HepG2 (cell line): ENCODE results near the gene SEZ6. TPM values are rescaled to one million over a fixed set of nuclear protein-coding genes. Genes with fewer than 3 reads are reported as not detected.
A peak's percentile ranks its signal among the peaks of the same experiment; 100 is the strongest.

Source experiments
- ATAC-seq: fragments of 200-7000 bp; cut with Tn5 transposase; 3 replicates; pipeline ENCODE4 v1.9.1; 2020; ENCODE audit warnings: mild to moderate bottlenecking, moderate library complexity
- BruUV-seq: library from RNA; stranded (reverse); fragments of 400-500 nt; replicated peaks from 2 replicates; lab custom pipeline; 2021; lab: Mats Ljungman, UMichigan
- CTCF ChIA-PET: fragments of 300-600 bp; formaldehyde crosslinking; extraction: SDS; loops from one replicate; lab custom pipeline; 2021; ENCODE audit warnings: low total read pairs, inconsistent platforms, low intra/inter-chr PET ratio; lab: Yijun Ruan, JAX
- POLR2A ChIA-PET: fragments of 350-600 bp; sonication (Branson Sonifier 250); formaldehyde crosslinking; loops from one replicate; lab custom pipeline; 2020; ENCODE audit warnings: antibody characterized with exemption, inconsistent platforms; lab: Yijun Ruan, JAX
- DNase-seq: peaks from one replicate; pipeline ENCODE4 v3.0.0-alpha.2; 2015; ENCODE audit warnings: low spot score
- FAIRE-seq: peaks from 3 replicates; lab custom pipeline; 2011; peaks lifted over from hg19 to GRCh38; lab: Jason Lieb, UNC
- H2AFZ ChIP-seq: one replicate; pipeline ENCODE4 v1.6.1; 2011; ENCODE audit warnings: low read length, inconsistent platforms
- H3K27ac ChIP-seq: fragments of 300-600 bp; 3 replicates; pipeline ENCODE4 v1.8.0; 2011; ENCODE audit warnings: mixed run types, mild to moderate bottlenecking, mixed read lengths, low read length, inconsistent platforms; ENCODE audit not compliant: insufficient read depth; ENCODE audit errors: extremely low read length
- H3K27me3 ChIP-seq, 2 experiments: fragments of 200-600 bp in 1 of 2; 2 replicates in 1 of 2; 3 replicates in 1 of 2; pipeline versions ENCODE4 v1.6.0 to v1.8.0; 2011; ENCODE audit warnings: low read length in 2 of 2, mild to moderate bottlenecking in 2 of 2, moderate library complexity in 2 of 2, inconsistent platforms in 1 of 2; ENCODE audit not compliant: insufficient read depth in 2 of 2, control insufficient read depth in 1 of 2
- H3K36me3 ChIP-seq, 2 experiments: fragments of 200-600 bp in 1 of 2; replicated peaks in 1 of 2; 2 replicates in 1 of 2; 3 replicates in 1 of 2; pipeline versions ENCODE4 v1.5.1 to v1.8.0; 2011; ENCODE audit warnings: low read length in 2 of 2, inconsistent platforms in 1 of 2; ENCODE audit not compliant: insufficient read depth in 2 of 2, control insufficient read depth in 1 of 2
- H3K4me1 ChIP-seq: 2 replicates; pipeline ENCODE4 v1.5.1; 2012; ENCODE audit warnings: low read length, inconsistent platforms; ENCODE audit not compliant: insufficient read depth
- H3K4me2 ChIP-seq: 2 replicates; pipeline ENCODE4 v1.6.0; 2011; ENCODE audit warnings: low read depth, low read length, inconsistent platforms
- H3K4me3 ChIP-seq, 3 experiments: fragments of 200-600 bp in 1 of 3; sonication (generic), shearing (Covaris generic) in 1 of 3; replicated peaks in 1 of 3; 2 replicates each; pipeline ENCODE4 v1.5.1; 2011 to 2016; ENCODE audit warnings: low read length in 3 of 3, inconsistent platforms in 2 of 3, low read depth in 2 of 3, mild to moderate bottlenecking in 2 of 3, control low read depth in 1 of 3, mixed read lengths in 1 of 3; ENCODE audit not compliant: insufficient read depth in 1 of 3
- H3K79me2 ChIP-seq: one replicate; pipeline ENCODE4 v1.6.1; 2011; ENCODE audit warnings: low read length, inconsistent platforms; ENCODE audit not compliant: insufficient read depth
- H3K9ac ChIP-seq: 2 replicates; pipeline ENCODE4 v1.6.0; 2011; ENCODE audit warnings: mild to moderate bottlenecking, low read depth, low read length, inconsistent platforms; ENCODE audit not compliant: insufficient read depth
- H3K9me3 ChIP-seq: 2 replicates; pipeline ENCODE4 v1.5.1; 2012; ENCODE audit warnings: mild to moderate bottlenecking, low read length
- H4K20me1 ChIP-seq: 2 replicates; pipeline ENCODE4 v1.6.0; 2011; ENCODE audit warnings: inconsistent platforms, mild to moderate bottlenecking, low read length, moderate library complexity; ENCODE audit not compliant: insufficient read depth
- ATF7-NPFF ChIP-seq: sonication (generic); formaldehyde crosslinking; IDR thresholded peaks from 2 replicates; pipeline ENCODE4 v1.8.1; 2023; ENCODE audit warnings: mild to moderate bottlenecking, low read depth, missing genetic modification reagents, moderate library complexity
- ETV6 ChIP-seq: sonication (generic); formaldehyde crosslinking; conservative IDR thresholded peaks from 2 replicates; pipeline ENCODE4 v1.4.0; 2020; ENCODE audit warnings: missing genetic modification reagents
- EZH2 ChIP-seq: conservative IDR thresholded peaks from 2 replicates; pipeline ENCODE4 v1.6.1; 2012; ENCODE audit warnings: mild to moderate bottlenecking, low read depth, low read length, moderate library complexity
- MBNL3 ChIP-seq: fragments of 250-450 bp; sonication (Bioruptor Pico); conservative IDR thresholded peaks from 2 replicates; pipeline ENCODE4 v1.8.0; 2022; ENCODE audit warnings: mild to moderate bottlenecking, inconsistent platforms
- PHF5A ChIP-seq: IDR thresholded peaks from one replicate; pipeline ENCODE4 v1.6.1; 2018; ENCODE audit warnings: low read depth, missing genetic modification reagents; ENCODE audit not compliant: unreplicated experiment
- REXO4 ChIP-seq: sonication (generic); formaldehyde crosslinking; IDR thresholded peaks from 2 replicates; pipeline ENCODE4 v1.8.0; 2022; ENCODE audit warnings: missing genetic modification reagents, mild to moderate bottlenecking, borderline replicate concordance
- RXRA ChIP-seq: sonication (generic); formaldehyde crosslinking; IDR thresholded peaks from 2 replicates; pipeline ENCODE4 v1.5.1; 2020; ENCODE audit warnings: missing genetic modification reagents
- SETDB1 ChIP-seq: sonication (generic); formaldehyde crosslinking; IDR thresholded peaks from 2 replicates; pipeline ENCODE4 v1.5.1; 2020; ENCODE audit warnings: missing genetic modification reagents, mild to moderate bottlenecking, borderline replicate concordance
- TEAD3 ChIP-seq: optimal IDR thresholded peaks from 2 replicates; pipeline ENCODE3; 2016; ENCODE audit warnings: borderline replicate concordance
- ZBTB3 ChIP-seq: sonication (generic); formaldehyde crosslinking; IDR thresholded peaks from 2 replicates; pipeline ENCODE4 v1.4.0; 2020; ENCODE audit warnings: low read depth, mild to moderate bottlenecking, moderate library complexity, missing genetic modification reagents, borderline replicate concordance
- ZBTB8A ChIP-seq: sonication (generic); formaldehyde crosslinking; IDR thresholded peaks from 2 replicates; pipeline ENCODE4 v1.4.0; 2020; ENCODE audit warnings: mild to moderate bottlenecking, low read depth, missing genetic modification reagents, borderline replicate concordance
- ZNF230 ChIP-seq: sonication (generic); formaldehyde crosslinking; IDR thresholded peaks from 2 replicates; pipeline ENCODE4 v1.4.0; 2020; ENCODE audit warnings: mild to moderate bottlenecking, missing genetic modification reagents
- WGBS: methylation state at CpG from one replicate; pipeline ENCODE4 v1.1.6; 2017; ENCODE audit warnings: low lambda C conversion rate; 5-methylcytosine and 5-hydroxymethylcytosine counted together
- in situ Hi-C: cut with HindIII; loops from 2 replicates; pipeline ENCODE4 v1.10.0; 2017; ENCODE audit warnings: low pct_unique_long_range_greater_than_20kb; ENCODE audit not compliant: extremely low pct_ligation_motif_present
- intact Hi-C: fragments of 100-400 bp; cut with micrococcal nuclease; formaldehyde crosslinking; loops from one replicate; pipeline ENCODE4 v1.10.0; 2022; ENCODE audit not compliant: unreplicated experiment
- polyA plus RNA-seq, 8 experiments: library from polyadenylated mRNA; depleted of rRNA in 3 of 8; stranded (reverse) in 7 of 8; unstranded in 1 of 8; fragments of >200 nt; fragmentation: Illumina TruSeq in 4 of 8; extraction: Trizol in 4 of 8; gene quantifications; 2 replicates each; pipeline versions ENCODE4 v1.2.1 to v1.2.3, GENCODE V29; 2011 to 2016; ENCODE audit warnings: low read depth in 4 of 8, missing spikeins in 1 of 8, mixed read lengths in 1 of 8; ENCODE audit not compliant: insufficient read depth in 1 of 8
- total RNA-seq, 5 experiments: library from RNA; depleted of rRNA; stranded (reverse); fragments of >200 nt; fragmentation: Illumina TruSeq; extraction: Trizol; gene quantifications; 2 replicates each; pipeline ENCODE4 v1.2.3, GENCODE V29; 2016; ENCODE audit warnings: low read depth in 1 of 5
- TF ChIP-seq, protein P1 (sequence below): fragments of 450-650 bp; IDR thresholded peaks from 2 replicates; pipeline ENCODE4 v1.6.1; 2017; ENCODE audit warnings: mild to moderate bottlenecking
- TF ChIP-seq, protein P2 (sequence below): sonication (generic); formaldehyde crosslinking; conservative IDR thresholded peaks from 2 replicates; pipeline ENCODE4 v1.5.0; 2020; ENCODE audit warnings: missing genetic modification reagents
- TF ChIP-seq, protein P3 (sequence below): sonication (generic); formaldehyde crosslinking; IDR thresholded peaks from 2 replicates; pipeline ENCODE4 v1.4.0; 2020; ENCODE audit warnings: missing genetic modification reagents
- TF ChIP-seq, protein P4 (sequence below): sonication (generic); formaldehyde crosslinking; IDR thresholded peaks from 2 replicates; pipeline ENCODE4 v1.9.0; 2021; ENCODE audit warnings: missing genetic modification reagents, borderline replicate concordance

SEZ6 gene
- total and polyA plus RNA-seq, 2 of the 13 experiments (the other 11 are each of a cell fraction or from before 2014, with no cell fraction given), result not detected

DNA sequence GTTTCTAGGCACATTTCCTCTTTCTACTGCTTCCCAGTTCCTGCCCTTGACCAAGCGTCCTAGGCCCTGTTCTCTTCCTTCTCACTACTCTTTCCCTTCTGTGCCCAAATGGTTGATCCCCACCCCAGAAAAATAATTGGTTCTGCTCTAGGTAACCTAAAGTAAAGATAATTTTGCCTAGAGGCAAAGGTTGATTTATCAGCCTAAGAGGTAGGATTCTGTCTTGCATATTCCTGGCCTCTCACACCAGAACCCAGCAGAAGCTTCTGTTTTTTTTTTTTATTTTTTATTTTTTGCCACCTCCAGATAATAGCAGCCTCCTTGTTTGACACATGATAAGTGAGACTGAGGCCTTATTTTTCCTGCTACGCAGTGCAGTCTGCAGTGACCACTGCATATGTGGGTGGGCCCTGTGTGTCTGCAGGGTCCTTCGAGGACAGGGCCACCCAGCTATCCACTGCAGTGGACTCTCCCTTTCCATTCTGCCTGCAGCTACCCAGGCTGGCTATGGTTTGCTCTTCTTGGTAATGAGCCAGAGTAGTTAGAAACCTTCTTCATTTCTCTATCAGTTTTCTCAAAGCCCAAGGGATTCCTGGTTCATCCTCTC is 37.8 kb upstream of the SEZ6 start:
- H3K27ac ChIP-seq, result peak overlapping the region; percentile 94
- POLR2A ChIA-PET, result interaction anchor here (0.6 to 2.5 kb wide), 9 partner anchors 16 to 251 kb away, joined by 3 to 12 read pairs (median 3); partner anchors contain the start of genes NUFIP2 and PHF12
- TF ChIP-seq, protein P1, sequence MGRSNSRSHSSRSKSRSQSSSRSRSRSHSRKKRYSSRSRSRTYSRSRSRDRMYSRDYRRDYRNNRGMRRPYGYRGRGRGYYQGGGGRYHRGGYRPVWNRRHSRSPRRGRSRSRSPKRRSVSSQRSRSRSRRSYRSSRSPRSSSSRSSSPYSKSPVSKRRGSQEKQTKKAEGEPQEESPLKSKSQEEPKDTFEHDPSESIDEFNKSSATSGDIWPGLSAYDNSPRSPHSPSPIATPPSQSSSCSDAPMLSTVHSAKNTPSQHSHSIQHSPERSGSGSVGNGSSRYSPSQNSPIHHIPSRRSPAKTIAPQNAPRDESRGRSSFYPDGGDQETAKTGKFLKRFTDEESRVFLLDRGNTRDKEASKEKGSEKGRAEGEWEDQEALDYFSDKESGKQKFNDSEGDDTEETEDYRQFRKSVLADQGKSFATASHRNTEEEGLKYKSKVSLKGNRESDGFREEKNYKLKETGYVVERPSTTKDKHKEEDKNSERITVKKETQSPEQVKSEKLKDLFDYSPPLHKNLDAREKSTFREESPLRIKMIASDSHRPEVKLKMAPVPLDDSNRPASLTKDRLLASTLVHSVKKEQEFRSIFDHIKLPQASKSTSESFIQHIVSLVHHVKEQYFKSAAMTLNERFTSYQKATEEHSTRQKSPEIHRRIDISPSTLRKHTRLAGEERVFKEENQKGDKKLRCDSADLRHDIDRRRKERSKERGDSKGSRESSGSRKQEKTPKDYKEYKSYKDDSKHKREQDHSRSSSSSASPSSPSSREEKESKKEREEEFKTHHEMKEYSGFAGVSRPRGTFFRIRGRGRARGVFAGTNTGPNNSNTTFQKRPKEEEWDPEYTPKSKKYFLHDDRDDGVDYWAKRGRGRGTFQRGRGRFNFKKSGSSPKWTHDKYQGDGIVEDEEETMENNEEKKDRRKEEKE, result no peak
- TF ChIP-seq ZBTB3 (CRISPR knock-in tag), result 0 out of 2 replicates have a peak, but pooled peaks have one; percentile 20
- TF ChIP-seq, protein P2, sequence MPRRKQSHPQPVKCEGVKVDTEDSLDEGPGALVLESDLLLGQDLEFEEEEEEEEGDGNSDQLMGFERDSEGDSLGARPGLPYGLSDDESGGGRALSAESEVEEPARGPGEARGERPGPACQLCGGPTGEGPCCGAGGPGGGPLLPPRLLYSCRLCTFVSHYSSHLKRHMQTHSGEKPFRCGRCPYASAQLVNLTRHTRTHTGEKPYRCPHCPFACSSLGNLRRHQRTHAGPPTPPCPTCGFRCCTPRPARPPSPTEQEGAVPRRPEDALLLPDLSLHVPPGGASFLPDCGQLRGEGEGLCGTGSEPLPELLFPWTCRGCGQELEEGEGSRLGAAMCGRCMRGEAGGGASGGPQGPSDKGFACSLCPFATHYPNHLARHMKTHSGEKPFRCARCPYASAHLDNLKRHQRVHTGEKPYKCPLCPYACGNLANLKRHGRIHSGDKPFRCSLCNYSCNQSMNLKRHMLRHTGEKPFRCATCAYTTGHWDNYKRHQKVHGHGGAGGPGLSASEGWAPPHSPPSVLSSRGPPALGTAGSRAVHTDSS (CRISPR knock-in tag), result no peak
- TF ChIP-seq, protein P3, sequence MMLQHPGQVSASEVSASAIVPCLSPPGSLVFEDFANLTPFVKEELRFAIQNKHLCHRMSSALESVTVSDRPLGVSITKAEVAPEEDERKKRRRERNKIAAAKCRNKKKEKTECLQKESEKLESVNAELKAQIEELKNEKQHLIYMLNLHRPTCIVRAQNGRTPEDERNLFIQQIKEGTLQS (CRISPR knock-in tag), result no peak
- TF ChIP-seq ZNF230, result no peak
- no peak for TF ChIP-seq PHF5A (CRISPR knock-in tag)
- TF ChIP-seq, protein P4, sequence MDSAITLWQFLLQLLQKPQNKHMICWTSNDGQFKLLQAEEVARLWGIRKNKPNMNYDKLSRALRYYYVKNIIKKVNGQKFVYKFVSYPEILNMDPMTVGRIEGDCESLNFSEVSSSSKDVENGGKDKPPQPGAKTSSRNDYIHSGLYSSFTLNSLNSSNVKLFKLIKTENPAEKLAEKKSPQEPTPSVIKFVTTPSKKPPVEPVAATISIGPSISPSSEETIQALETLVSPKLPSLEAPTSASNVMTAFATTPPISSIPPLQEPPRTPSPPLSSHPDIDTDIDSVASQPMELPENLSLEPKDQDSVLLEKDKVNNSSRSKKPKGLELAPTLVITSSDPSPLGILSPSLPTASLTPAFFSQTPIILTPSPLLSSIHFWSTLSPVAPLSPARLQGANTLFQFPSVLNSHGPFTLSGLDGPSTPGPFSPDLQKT (CRISPR knock-in tag), result no peak
- no peak for TF ChIP-seq SETDB1 (CRISPR knock-in tag)
- TF ChIP-seq REXO4 (CRISPR knock-in tag), result no peak
- TF ChIP-seq ATF7-NPFF, result no peak
- no peak for TF ChIP-seq TEAD3
- no peak for TF ChIP-seq EZH2
- peak; percentile 43; the same call in 1 of the 2 replicates for TF ChIP-seq RXRA (CRISPR knock-in tag)
- TF ChIP-seq MBNL3 (CRISPR knock-in tag), result no peak
- TF ChIP-seq ZBTB8A (CRISPR knock-in tag), result no peak
- no peak for TF ChIP-seq ETV6 (CRISPR knock-in tag)

More for the DNA sequence above, 37.8 kb upstream of the SEZ6 start:
- in situ Hi-C loops (no loop called here), intact Hi-C loops (loop anchor here (2.0 to 5.0 kb wide), 2 partner anchors 34 to 79 kb away; no protein-coding TSS in a partner anchor)
- 9% methylated on average over 3 of the region's 3 CpGs for WGBS
- Histone ChIP-seq H3K79me2 (peaks cover 39% of the 10 kb centered on the region), H3K4me3 (peak overlapping the region; percentile 63 to 78 (median 63)), H2AFZ (no peak overlapping the region), H3K27me3 (no peaks in the 10 kb centered on the region), H4K20me1 (peaks cover 4% of the 10 kb centered on the region; the same call in 1 of the 2 replicates), H3K9ac (peak overlapping the region; percentile 87), H3K9me3 (no peaks in the 10 kb centered on the region), H3K4me2 (peak overlapping the region; percentile 93), H3K36me3 (peaks cover 3 to 15% of the 10 kb centered on the region in 2 experiments; a peak in 4 of 5 replicates), H3K4me1 (peaks cover 80% of the 10 kb centered on the region)
- BruUV-seq, result TSS peak; percentile 68
- FAIRE-seq (no peak), ATAC-seq (peak; percentile 9; the same call in 2 of the 3 replicates), DNase-seq (no peak)
- CTCF ChIA-PET, result no interaction called here
